DMS 273 treated with DMSO at 0.1 percent for 48 hours (cell line): ENCODE results near the gene MCAT.

Source experiments
- DNase-seq: peaks from one replicate; lab custom pipeline; 2025; lab: John Stamatoyannopoulos, UW

MCAT gene

GRCh38 chr22:43142880-43143562, at the start of gene MCAT:
MCAT (minus strand) TSS chr22:43143398; CDS start chr22:43143348, 50 bp downstream.
- DNase-seq = no peak

DNA sequence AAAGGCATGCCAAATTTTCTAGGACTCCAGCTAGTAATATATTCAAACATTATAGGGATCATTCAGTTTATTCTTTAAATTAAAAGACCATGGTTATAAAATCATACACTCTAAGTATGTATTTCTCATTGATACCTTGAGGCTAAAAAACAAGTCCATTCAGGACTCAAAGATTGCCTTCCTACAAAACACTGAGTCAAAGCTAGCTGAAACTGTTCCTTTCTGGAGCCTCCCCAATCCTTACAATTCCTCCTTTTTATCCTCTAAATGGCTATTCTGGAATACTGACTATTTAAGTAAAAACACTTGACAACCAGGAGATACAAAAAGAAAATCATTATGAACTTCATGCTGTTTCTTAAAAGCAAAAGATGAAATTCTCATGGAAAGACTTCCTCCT, 48.6 kb upstream of the MCAT start:
- DNase-seq = no peak

DNA sequence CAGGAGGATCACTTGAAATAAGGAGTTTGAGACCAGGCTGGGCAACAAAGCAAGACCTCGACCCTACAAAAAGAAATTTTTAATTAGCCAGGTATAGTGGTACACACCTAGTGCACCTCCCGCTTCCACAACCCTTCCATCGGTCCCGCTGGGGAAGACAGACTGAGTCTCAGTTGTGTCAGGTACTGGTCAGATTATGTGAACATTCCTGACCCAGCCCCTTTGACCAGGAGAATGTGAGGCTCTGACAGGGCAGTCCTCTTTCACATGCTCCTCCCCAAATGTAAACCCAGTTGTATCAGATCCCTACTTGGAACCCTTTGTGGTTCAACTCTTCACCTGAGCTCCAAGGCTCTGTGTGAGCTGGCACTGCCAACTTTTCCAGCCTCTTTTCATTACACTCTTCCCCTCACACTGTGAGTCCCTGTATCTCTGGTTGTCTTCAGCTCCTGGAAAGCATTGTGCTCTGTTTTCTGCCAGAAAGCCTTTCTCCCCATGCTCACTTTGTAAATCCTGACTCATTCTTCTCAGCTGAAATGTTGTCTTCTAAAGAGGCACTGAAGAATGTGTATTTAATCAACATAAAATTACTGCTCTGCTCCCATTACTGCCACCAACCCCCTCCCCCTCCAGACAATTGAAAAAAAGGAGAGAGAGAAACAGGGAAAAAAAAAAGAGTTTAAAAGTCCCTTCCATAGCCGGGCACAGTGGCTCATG, 45.8 kb upstream of the MCAT start:
- no peak for DNase-seq

DNA sequence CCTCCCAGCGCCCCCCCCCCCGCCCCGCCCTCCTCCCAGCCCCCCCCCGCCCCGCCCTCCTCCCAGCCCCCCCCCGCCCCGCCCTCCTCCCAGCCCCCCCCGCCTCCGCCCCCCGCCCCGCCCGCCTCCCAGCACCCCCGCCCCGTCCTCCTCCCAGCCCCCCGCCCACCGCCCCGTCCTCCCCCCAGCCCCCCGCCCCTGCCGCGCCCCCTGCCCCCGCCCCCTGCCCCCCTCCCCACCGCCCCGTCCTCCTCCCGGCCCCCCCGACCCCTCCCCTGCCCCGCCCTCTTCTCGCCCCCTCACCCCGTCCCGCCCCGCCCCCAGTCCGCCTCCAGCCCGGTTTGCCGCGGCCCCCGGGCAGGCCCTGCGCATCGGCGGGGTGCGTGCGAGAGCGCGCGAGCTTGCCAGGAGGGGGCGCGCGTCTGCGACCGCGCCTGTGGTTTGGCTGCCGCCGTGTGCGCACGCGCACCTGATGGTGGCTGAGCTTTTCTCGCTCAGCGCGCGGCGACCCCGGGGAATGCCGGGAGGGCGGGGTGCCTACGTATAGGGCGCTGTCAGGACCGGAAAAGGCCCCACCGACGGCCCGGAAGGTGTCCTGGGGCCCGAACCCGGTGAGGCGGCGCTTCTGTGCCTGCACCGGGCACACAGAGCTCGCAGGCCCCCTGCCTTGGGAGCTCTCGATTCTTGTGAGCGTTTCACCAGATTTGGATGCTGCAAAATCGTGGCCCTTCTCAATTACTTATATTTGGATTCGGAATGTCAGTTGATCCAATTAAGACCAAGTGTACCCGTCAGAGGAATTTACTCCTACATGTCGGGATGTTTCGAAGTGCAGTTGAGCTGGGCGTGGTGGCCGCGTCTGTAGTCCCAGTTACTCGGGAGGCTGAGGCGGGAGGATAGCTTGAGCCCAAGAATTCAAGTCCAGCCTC, 44.2 kb upstream of the MCAT start:
- DNase-seq = peak; percentile 72

- no peak for DNase-seq
Observed at GRCh38 chr22:43186272-43187170, 43.3 kb upstream of the MCAT start, which contains the start of gene TTLL12. TTLL12 (minus strand) TSS chr22:43187134; CDS start chr22:43187069, 65 bp downstream.

DNA sequence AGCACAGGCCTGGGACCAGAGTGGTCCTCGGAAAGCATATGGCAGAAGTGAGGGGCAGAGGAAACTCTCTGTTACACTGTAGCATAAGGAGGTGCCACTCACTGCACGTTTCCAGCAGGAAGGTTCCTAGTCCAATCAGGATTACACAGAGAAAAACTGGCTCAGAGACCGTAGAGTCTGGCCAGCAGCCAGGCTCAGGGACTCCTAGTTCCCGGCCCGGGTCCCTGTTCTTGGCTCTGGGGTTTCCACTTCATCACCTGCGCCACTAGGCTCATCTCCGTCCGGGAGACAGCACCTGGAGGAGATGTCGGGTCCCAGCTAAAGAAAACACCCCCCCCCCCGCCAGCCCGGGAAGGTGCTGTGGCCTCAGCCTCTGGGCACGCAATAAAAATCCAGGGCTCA, 42.7 kb upstream of the MCAT start:
- no peak for DNase-seq

DNA sequence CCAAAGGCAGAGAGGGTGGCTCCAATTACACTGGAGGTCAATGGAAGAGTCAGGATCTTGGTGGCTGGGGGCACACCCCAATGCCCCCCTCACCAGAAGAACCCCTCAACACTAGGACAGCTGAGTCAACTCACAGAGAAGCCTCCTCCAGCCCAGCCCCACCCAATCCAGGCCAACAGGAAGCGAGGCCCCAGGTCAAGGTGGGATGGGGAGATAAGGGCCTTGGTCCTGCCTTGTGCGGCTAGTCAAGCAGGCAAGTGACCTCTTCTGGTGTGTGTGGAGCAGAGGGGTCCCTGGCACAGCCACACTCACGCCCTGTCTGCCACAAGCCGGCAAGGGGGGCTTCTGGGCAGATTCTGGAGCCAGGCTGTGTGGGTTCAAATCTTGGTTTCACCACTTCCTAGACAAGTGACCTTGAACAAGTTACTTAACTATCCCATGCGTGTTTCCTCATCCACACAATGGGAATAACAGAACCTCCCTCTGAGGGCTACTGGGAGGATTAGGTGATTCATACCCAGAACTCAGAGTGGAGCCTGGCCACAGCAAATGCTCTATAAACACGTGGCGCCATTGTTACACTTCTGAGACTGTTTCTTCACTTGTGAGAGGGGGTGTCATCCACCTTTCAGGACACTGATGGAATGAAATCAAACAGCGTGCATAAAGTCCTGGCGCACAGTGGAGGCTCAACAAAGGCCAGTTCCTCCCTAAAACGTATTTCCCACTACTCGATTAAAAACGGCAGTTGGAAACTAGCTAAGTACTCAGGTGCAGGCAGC, 40.5 kb upstream of the MCAT start:
- DNase-seq = no peak

DNA sequence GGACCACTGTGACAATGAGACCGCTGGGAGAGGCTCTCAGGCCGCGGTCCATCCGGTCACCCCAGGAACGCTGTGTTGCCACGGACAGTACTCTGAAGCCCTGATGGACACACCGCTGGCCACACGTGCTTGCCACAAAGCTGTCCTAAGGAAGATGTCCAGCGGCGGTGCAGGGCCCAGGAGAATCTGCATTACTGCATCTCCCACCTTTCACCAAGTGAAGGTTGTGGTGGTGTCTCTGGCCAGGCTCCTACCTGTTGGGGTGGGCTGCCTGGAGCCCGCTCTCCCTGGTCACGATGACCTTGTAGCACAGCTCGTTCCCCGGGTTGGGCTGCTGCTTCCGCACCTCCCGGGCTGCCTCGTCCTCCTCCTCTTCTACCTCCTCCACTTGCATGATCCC, 39.5 kb upstream of the MCAT start:
- no peak for DNase-seq

DNA sequence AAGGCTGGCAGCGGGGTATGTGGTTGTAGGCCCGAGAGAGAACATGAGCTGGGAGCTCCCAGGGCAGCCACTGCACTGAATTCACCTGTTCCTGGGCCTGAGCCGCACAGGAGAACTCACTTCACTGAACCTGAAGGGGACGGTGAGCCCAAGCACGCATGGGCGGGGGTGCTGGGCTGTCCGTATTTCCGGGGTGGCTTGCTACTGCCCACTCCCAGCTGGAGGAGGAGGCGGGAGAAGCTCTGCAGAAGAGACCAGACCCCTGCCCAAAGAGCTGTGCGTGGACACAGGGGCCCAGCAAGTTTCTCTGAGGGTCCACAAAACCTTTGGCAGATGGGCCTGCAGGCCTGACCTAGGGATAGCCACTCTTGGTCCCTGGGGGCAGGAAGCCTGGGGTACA, 38.9 kb upstream of the MCAT start:
- DNase-seq = no peak

DNA sequence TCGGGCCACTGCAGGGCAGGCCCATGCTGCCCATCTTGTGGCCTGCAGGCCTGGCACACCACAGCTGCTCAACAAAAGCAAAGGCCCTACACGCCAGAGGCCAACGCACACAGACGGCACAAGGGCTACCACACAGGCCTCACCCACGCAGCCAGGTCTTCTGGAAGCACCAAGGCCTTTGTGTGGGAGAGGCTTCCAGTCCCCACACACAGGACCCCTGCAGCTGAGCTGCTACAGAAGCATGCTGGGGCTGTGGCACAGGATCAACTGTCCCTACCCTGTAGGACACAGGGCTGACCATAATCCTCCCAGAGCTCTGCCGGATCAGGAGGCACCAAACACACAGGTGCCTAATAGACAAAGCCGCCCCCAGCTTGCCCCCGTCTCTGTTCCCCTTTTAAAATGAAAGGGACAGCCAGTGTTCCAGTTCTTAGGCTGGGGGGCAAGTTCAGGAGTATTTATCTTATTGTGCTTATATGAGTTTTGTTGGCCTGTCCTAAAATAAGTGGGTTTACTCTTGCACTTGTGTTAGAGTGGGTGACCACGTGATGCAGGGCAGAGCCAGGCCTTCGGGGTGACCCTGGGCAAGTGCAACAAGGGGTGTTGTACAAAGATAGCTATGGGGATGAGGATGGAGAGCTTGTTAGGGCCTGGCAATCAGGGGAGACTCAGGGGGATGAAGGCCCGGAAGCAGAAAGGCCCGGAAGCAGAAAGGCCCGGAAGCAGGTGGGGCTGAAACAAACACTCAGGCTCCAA, 38.3 kb upstream of the MCAT start:
- DNase-seq = no peak

- DNase-seq = no peak
Observed at GRCh38 chr22:43180670-43181069, 37.5 kb upstream of the MCAT start.

- no peak for DNase-seq
Observed at GRCh38 chr22:43179911-43180195, 36.7 kb upstream of the MCAT start.

- no peak for DNase-seq
Observed at GRCh38 chr22:43179146-43179910, 36.1 kb upstream of the MCAT start.

DNA sequence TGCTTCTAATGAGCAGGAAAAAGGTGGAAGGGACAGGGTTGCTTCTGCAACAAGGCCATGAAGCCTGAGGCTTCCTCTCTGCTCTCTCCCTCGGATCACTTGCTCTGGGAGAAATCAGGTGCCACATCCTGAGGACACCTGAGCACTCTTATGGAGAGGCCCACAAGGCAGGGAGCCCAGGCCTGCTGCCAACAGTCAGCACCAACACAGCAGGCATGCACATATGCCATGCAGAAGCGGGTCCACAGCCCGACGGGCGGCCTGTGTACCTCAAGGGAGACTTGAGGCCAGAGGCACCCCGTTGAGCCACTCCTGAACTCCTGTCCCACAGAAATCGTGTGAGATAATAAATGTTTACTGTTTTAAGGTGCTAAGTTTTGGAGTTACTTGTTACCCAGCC, 34.3 kb upstream of the MCAT start:
- no peak for DNase-seq

DNA sequence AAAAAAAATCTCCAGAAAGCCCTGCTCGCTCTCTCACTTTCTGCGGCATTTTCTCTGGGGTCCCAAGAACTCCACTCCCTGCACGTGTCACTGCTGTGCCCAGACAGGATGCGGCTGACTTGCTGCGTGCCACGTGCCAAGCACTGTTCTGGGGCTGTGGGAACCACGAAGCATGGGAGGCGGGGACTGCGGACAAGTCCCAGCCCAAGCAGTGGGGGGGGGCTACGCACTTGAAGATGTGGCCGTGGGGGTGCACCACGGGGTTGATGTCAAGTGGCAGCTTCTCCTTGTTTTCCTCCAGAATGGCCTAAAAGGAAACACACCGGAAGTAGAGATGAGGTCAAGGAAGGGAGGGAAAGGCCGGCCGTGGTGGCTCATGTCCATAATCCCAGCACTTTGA, 32.9 kb upstream of the MCAT start:
- no peak for DNase-seq

- no peak for DNase-seq
Observed at GRCh38 chr22:43174941-43175531, 31.8 kb upstream of the MCAT start.

DNA sequence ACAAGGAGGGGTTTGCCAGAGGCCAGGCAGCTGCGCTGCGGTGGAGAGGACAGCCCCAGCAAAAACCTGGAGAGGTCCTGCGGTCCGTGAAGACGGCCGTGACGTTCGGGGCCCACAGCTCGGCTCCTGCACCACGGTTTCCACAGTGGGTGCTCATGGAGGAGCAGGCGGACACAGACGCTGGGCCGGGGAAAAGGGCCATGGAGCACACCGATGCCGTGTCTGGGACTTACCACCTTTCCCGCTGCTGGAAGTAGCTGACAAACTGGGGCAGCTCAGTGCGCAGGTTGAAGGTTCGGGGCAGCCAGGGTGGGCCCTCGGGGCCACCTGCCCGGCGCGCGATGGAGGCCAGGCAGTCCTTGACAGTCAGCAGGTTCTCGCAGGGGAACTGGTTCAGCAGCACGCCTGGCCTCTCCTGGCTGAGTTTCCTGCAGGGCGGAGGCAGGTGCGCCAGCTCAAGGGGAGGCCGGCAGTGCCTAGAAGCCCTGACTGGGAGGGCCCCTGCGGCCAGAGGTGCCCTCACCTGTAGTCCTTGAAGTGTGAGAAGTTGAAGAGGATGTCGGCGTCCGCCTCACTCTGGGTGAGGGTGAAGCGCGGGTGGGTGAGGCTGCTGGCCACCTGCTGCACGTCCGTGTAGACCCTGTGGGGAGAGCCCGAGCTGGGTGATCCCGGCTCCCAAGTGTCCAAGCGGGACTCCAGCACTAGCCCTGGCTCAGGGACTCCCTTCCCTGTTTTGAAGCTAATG, 30.9 kb upstream of the MCAT start:
- DNase-seq = no peak

- no peak for DNase-seq
Observed at GRCh38 chr22:43173566-43173965, 30.4 kb upstream of the MCAT start.
